Ishikawa (cell line): Measurements from ENCODE around the gene VPS16.

ENCODE experiments used
- CEBPB ChIP-seq: IDR thresholded peaks from 2 replicates; pipeline ENCODE4 v1.6.1; 2012
- EGR1 ChIP-seq: IDR thresholded peaks from 2 replicates; pipeline ENCODE4 v1.6.1; 2012
- EP300 ChIP-seq: IDR thresholded peaks from 2 replicates; pipeline ENCODE4 v1.6.1; 2012; ENCODE audit warnings: borderline replicate concordance
- FOXM1 ChIP-seq: IDR thresholded peaks from 2 replicates; pipeline ENCODE4 v1.6.1; 2012; ENCODE audit warnings: low read depth, borderline replicate concordance
- NFIC ChIP-seq: IDR thresholded peaks from 2 replicates; pipeline ENCODE4 v1.6.1; 2012
- RAD21 ChIP-seq: IDR thresholded peaks from 2 replicates; pipeline ENCODE4 v1.6.1; 2012; ENCODE audit warnings: low read depth
- REST ChIP-seq: IDR thresholded peaks from 2 replicates; pipeline ENCODE4 v1.6.1; 2012; ENCODE audit warnings: low read depth, mild to moderate bottlenecking
- TAF1 ChIP-seq: IDR thresholded peaks from 2 replicates; pipeline ENCODE4 v1.6.1; 2012; ENCODE audit warnings: low read depth, mild to moderate bottlenecking
- TCF12 ChIP-seq: IDR thresholded peaks from 2 replicates; pipeline ENCODE4 v1.6.1; 2012; ENCODE audit warnings: low read depth
- TEAD4 ChIP-seq: IDR thresholded peaks from 2 replicates; pipeline ENCODE4 v1.6.1; 2012
- USF1 ChIP-seq: IDR thresholded peaks from 2 replicates; pipeline ENCODE4 v1.6.1; 2012
- YY1 ChIP-seq: IDR thresholded peaks from 2 replicates; pipeline ENCODE4 v1.6.1; 2012; ENCODE audit warnings: low read depth

- TF ChIP-seq TEAD4 (no peak), EP300 (no peak), USF1 (no peak), FOXM1 (no peak), TAF1 (no peak), NFIC (no peak), YY1 (no peak), CEBPB (no peak), EGR1 (no peak), REST (no peak), TCF12 (no peak), RAD21 (no peak)
Measured at GRCh38 chr20:2902818-2903217, 62.3 kb downstream of the VPS16 start.
